ENCODE measurements around the gene DIP2C.
A peak's percentile ranks its signal among the peaks of the same experiment; 100 is the strongest.

The DIP2C gene

GRCh38 chr10:567869-568268, 121.6 kb downstream of the DIP2C start:
- DNase-seq = no peak

- no peak for DNase-seq
Observed at GRCh38 chr10:566241-566885, 123.1 kb downstream of the DIP2C start.

DNA sequence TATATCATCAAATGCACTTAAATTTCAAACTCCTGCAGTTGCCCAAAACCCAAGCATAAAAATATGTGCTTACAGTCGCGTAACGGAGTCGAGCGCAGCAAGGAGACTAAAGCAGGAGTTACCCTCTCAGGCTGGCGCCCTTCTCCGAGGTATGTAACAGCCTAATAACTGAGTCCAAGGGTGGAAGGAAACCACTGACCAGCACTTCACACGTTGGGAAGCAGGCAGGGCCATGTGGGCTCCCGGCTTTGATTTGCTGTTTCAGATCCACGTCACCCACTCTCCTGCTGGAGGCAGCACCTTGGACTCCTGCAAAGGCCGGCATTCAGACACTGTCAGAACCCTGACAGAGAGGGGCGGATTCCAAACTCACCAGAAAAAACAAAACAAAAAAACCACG, 123.8 kb downstream of the DIP2C start:
- no peak for DNase-seq

DNA sequence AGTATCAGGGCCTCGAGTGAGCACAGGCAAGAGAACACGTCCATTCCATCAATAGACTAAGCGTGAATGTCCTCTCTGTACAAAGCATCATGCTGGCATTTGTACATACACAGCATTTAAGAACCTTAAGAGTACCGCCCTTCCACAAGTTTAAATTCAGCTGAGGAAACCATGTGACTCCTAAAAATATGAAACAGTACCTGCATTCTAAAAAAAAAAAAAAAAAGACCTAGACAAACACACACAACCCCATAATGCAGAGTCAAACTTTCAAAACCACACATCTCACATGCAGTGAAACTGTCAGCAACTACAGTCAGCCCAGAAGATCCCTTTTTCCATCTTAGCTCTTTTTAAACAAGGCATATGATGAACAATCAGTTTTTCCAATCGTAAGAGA, 124.3 kb downstream of the DIP2C start:
- no peak for DNase-seq

GRCh38 chr10:563827-564226, 125.6 kb downstream of the DIP2C start:
- no peak for DNase-seq

DNA sequence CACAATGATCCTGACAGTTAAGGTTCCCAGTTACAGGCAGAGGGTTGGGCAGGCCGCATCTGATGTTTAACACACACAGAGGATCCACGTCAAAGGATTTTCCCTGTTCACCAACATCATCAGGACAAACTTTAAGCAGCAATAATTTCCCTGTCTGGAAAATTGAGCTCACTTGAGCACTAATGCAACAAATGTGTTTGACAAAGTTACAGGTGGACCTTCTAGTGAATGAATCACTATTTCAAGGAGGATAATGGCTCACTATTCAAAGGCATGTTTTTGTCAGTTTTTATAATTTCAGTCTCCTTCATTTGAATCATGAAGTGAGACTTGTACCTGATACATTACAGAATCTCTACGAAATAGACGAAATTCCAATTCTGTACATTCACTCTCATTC, 127.3 kb downstream of the DIP2C start:
- no peak for DNase-seq

DNA sequence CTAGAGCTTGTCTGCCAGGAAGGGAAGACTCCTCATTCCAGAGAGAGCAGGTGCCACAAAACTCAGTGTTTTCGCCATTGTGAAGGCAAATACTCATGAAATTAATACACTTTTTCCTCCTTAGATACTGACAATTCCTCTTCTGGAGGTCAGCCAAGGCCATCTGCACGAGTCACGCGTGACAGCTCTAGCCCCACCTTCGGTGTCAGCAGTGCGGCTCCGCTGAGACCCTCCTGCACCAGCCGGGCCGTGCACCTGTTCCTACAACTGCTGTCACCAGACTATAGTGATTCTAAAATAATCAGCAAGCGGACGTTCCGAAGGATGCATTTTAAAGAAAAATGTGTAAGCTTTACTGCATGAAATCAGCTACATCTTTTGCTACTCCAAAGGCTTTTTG, 127.7 kb downstream of the DIP2C start:
- no peak for DNase-seq

GRCh38 chr10:560314-560992, 129.0 kb downstream of the DIP2C start:
- DNase-seq = no peak

DNA sequence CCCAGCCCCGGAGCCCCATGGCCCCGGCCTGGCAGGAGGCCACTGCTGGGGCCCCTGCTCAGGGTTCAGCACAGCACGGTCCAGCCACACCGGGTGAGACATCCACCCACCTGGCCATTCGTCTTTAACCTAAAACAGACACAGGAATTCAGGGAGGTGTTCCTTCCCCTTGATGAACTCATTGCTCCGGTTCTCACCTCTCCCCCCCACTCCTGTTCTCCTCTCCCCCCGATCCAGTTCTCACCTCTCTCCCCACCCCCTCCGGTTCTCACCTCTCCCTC, 129.8 kb downstream of the DIP2C start:
- no peak for DNase-seq

- no peak for DNase-seq
Observed at GRCh38 chr10:558891-559766, 130.3 kb downstream of the DIP2C start.

DNA sequence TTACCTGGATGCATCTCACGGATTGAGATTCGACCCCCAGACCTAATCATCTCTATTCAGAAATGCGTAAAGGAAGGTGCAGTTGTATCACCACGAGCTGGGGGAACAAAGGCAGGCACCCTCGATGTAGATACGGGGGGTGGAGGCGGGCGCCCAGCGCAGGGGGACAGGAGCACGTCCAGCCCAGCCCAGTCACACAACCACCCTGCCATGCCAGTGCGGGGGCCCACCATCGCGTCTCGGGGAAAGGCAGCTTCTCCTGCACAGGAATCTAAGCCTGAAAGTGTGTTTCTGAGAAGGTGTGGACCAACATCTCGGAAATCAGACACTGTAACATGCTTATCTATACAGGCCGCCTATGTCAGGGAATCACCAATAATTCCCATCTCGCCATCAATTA, 131.1 kb downstream of the DIP2C start:
- DNase-seq = no peak

- DNase-seq = peak; percentile 7
Observed at GRCh38 chr10:557792-558328, 131.6 kb downstream of the DIP2C start.

- DNase-seq = no peak
Observed at GRCh38 chr10:556971-557637, 132.4 kb downstream of the DIP2C start.

DNA sequence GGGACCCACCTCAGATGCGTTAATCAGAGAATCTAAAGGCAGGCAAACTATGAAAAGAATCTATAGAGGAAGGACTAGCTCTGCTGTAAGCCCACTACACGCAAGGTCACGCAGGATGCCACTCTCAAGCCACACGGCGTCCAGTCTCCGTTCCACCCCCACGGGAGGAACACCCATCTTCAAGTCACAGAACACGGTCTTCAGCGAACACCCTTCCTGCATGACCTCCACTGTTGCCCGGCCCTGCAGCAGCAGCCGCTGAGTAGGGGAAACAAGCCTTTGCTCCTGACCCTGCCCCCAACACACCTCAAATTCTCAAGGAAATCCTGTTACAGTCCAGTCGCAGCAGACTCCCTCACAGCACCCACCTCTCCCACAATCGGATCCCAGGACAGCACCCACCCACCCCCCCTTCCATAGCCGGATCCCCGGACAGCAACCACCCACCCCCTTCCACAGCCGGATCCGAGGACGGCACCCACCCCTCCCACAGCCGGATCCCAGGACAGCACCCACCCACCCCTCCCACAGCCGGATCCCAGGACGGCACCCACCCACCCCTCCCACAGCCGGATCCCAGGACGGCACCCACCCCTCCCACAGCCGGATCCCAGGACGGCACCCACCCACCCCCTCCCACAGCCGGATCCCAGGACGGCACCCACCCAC, 133.7 kb downstream of the DIP2C start:
- DNase-seq = no peak

DNA sequence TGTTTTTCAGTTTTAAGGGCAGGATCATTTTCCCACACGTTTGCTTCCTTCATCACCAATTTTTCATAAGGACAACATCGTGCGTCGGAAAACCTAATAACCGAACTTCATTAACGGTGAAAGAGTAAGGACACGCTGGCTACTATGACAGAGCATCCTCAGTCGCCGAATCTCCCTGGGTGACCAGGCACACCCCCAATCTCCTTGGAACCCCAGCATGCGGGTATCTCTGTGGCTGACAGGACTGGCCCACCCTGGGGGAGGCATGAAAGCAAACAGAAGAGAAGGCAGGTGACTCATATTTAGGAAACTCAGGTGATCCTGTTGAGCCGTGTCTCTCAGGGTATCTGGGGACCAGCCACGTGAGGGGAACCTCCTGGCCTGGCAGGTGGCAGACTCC, 134.2 kb downstream of the DIP2C start:
- no peak for DNase-seq

- peak; percentile 23 for DNase-seq
Observed at GRCh38 chr10:554182-554848, 135.2 kb downstream of the DIP2C start.

- no peak for DNase-seq
Observed at GRCh38 chr10:553233-553632, 136.2 kb downstream of the DIP2C start.

DNA sequence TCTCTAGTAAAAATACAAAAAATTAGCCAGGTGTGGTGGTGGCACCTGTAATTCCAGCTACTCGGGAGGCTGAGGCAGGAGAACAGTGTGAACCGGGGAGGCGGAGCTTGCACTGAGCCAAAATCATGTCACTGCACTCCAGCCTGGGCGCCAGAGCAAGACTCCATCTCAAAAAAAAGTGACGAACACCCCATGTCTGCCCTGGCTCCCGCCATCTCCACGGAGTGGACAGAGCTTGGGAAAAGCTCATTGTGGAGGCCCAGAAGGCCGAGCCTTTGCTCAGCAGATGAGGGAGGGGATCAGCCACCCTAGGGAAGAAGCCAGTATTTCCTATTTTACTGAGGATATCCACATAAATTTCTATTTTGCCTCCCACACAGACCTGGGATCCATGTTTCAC, 136.8 kb downstream of the DIP2C start:
- DNase-seq = no peak

GRCh38 chr10:551373-552252, 137.9 kb downstream of the DIP2C start:
- no peak for DNase-seq

GRCh38 chr10:550665-551372, 138.6 kb downstream of the DIP2C start:
- no peak for DNase-seq

Data from HCEC 1CT (cell line).